ENCODE results near the gene GPR146.

DNA sequence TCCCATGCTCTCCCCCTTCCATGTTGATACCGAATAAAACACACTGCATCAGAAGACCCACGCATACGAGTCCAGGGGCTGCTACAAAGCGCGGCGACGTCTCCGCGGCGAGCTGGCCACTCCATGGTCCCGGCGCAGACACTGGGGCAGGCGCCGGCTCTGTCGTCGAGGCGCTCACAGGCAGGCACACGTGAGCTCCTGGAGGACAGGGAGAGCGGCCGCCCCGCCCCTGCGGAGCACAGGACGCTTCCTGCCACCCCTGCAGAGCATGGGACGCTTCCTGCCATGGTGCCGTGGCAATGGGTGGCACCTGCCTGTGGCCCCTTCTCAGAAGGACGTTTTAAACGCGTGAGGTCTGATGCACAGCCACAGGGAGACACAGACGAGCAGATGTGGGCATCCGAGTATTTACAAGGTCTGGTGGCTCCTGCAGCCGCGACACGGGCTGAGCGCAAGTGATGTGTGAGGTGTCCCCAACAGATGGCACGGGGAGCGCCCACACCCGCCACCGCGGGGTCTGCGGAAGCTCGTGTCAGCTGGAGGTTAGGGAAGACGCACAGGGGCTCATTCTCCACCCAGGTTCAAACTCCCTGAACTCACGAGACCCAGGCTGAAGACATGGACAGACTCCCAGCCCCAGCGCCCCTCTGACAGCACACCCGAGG, 21.4 kb upstream of the GPR146 start:
- no peak for TF ChIP-seq CTCF (IDR thresholded peaks at IDR 0.05)
- TF ChIP-seq POLR2A (IDR thresholded peaks at IDR 0.05) = no peak

Data from right lobe of liver (tissue), 4 donors.